GM03348 (cell line): ENCODE results near the gene TRAM2.
A peak's percentile ranks its signal among the peaks of the same experiment; 100 is the strongest.

ENCODE experiments used
- DNase-seq: peaks from one replicate; pipeline ENCODE4 v3.0.0; 2012; ENCODE audit warnings: low spot score

The TRAM2 gene

DNA sequence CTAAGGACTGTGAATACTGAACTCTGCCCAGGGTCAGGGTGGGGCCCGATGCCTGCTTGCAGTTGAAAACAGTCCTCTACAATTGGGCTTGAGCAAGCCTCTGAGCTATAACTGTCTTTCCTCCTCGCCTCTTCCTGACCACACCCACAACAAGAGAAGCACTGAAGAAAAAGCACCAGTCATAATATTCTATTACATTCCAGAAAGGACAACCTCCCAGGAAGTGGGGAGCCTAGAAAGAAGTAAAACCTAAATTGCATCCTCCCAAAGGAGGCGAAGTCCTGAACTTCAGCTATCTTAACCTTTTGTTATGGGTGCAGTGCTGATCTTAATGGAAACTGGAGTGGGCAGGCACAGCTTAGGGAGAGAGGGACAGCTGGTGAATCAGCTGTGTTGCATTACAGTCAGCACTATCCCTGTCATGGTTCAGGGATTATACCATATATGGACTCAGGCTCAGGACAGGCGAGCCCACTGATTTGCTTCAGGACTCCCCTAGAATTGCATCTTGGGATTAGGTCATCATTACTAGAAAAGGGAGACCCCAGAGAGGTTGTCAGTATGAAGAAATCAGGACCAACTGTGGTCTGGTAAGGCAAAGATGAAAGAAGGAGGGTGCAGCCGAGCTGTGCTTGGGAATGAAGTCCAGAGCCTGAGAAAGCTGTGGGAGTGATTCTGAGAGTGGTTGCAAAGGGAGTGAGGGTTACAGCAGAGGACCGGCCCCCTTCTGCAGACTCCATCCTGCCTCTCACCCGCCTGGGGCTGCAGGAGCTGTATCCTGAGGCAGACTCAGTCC, 18.3 kb upstream of the TRAM2 start:
- DNase-seq = peak; percentile 81

DNA sequence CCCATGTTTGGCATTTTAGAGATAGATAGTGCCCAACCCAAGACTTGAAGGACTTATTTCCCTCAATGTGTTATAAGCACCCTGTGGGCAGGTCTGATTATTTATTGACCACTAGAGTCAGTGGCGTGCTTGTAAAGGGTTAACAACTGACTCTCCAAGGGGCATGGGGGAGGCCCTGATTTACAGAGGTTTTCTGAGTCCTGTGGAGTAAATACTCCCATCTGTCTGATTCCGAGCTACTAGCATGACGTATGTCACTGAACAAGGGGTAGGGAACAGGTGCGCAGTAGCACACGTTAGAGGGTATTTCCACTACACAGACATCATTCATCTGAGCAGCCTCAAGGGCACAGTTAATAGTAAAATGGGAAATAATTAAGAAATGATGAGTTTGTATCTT, 17.4 kb upstream of the TRAM2 start:
- no peak for DNase-seq

DNA sequence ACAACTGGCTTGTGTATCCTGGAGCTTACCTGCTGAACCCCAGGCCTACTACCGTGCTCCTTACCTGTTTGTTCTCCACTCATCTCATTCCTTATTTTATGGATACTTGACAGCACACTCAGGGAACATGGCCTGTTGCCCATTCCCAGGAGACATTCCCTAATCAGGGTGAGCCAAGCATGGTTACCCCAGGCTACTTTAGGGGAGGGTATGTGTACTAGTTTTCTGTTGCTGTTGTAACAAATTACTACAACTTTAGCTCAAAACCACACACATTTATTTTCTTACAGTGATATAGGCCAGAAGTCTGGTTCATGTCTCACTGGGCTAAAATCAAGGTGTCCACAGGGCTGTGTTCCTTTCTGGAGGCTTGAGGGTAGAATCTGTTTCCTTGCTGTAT, 15.0 kb upstream of the TRAM2 start:
- DNase-seq = no peak

DNA sequence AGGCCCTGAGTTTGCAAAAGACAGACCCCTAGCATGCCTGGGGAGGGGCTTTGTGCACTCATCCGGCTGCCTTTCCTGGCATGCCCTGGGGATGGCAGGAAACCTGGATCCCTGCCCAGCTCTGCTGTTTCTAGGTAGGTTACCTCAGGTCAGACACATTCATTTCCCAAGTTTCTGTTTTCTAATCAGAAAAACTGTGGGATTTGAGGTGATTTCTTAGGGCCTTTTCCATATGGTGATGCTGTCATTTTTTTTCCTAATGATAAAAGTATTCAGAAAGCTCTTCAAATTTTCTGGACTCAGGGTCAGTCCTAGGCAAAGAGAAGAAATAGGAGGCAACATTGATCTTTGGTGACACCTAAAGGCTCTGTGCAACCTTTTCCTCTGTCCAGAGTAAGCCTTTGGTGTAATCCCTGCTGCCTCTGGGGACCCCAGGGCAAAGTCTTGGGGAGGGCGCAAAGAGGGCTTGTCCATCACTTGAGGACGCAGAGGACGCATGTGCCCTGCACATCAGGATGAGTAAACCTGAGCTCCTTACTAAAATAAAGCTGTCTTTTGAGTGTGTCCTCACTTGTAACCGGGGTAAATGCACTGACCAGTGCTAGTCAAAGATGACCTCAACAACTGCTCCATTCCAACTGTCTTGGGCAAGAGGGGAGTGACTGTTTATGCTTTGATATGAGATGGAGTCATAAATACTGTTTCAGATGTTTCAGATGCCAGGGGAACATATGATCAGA, 13.5 kb upstream of the TRAM2 start:
- DNase-seq = peak; percentile 62

DNA sequence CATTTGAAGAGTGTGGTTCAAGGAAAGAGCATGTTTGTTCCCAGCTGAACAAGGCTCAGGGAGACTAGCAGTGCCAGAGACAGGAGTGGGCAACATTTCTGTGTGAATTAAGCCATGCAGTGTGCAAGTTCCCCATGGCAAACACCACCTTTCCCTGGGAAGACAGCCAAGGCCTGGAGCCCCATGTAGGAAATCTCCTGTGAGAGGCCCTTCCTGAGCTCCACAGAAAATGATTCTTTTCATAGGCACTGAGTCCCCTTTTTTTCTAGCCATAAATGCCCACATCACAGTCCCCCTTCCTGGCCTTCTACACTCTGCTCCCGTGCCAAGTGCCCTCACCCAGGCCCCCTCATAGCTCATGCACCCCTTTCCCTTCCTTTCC, 11.8 kb upstream of the TRAM2 start:
- no peak for DNase-seq

DNA sequence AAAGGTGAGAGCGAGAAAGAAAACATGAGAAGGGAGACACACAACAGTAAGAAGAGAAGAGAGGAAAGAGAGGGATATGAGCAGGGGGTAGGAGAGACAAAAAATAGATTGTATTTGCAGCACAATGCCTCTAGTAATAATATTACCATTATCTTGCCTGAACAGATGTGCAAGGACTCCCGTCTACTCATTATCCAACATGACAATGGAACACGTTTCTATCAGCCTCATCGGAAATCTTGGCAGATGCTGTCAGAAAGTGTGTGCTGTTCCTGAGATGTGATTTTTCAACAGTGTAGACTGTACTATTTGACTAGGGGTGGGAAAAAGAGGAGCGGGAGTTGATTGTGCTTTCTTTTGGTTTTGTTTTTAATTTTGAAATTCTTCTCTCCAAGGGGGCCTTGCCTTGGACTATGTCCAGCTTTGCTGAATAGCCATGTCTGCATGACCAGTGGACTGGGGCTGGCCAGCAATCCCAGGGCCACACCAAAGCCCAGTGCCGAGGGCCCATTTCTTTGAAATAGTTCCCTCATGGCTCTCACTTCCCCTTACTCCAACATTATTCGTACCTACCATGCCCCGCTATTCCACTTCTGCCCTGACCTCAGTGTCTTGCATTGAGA, 11.3 kb upstream of the TRAM2 start:
- no peak for DNase-seq

DNA sequence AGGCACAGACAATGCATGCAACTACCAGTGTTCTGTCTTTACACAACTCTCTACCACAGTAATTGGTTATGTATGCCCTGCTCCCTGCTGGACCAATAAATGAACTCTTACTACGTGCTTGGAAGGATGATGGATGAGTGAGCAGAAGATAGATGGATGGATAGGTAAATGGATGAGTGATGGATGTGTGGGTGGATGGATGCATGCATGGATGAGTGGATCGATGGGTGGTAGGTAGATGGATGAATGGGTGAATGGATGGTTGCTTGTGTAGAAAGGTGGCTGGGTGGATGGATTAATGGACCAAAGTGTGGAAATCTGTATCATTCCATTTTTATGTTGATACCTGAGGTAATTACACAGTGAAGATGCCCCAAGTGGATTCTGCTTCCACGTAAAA, 10.1 kb upstream of the TRAM2 start:
- DNase-seq = no peak

DNA sequence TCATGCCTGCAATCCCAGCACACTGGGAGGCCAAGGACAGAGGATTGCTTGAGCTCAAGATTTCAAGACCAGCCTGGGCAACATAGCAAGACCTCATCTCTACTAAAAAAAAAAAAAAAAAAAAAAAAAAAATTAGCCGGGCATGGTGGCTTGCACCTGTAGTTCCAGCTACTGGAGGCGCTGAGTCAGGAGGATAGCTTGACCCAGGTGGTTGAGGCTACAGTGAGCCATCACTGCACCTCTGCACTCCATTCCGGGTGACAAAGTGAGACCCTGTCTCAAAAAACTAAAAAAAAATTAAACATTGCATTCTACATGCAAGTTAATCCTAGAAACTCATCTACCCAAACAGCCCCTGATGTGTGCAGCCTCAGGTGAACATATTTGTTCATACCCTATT, 7.3 kb upstream of the TRAM2 start:
- DNase-seq = no peak

DNA sequence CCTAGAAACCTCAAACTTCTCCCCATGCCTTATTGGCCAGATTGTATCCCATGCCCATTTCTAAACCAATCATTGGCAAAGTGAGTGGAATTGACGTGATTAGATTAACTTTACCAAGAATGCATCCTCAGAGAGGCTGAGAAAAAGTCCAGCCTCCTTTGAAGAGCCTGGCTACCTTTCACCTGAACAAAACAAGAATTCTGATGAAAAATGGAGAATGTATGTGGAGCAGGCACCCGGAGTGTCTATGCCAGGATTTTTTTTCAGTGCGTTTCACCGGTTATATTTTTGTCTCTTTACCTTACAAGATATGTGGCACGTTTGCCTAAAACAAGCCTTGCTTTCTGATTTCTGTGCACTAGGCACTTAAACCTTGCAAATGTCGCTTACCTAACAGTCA, 6.1 kb upstream of the TRAM2 start:
- no peak for DNase-seq

DNA sequence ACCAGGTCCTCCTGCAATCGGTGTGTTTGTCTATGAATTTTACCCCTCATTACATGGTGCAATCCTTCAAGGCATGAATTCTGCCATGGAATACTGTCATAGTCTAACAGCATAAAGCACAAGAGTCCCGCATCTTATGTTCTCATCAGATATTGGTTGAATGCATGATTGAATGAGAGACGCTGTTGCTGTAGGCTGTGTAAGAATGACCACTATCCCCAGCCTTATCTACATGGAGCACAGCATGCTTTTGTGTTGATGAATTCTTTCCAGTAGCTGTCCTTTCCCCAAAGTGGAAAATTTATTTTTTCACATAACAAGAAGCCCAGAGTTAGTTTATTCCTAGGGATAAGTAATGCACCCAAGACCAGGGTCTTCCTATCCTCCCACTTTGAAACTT, 5.6 kb upstream of the TRAM2 start:
- no peak for DNase-seq

DNA sequence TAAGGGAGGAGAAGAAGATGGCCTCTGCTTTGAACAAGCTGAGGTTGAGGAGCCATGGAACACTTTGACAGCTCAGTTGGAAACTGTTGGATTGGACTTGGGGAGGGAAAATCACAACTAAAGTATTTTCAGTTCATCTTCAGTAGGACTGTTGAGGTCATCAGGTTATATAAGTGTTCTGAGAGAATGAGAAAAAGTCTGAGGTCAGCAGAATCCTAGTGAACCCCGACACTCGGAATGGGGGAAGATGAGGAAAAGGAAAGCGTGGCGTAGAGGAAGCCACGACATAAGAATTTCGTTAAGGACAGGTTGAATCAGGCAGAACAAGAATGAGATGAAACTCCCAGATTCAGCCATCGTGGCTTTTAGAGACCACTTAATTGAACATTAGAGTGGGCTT, 4.0 kb upstream of the TRAM2 start:
- DNase-seq = no peak

DNA sequence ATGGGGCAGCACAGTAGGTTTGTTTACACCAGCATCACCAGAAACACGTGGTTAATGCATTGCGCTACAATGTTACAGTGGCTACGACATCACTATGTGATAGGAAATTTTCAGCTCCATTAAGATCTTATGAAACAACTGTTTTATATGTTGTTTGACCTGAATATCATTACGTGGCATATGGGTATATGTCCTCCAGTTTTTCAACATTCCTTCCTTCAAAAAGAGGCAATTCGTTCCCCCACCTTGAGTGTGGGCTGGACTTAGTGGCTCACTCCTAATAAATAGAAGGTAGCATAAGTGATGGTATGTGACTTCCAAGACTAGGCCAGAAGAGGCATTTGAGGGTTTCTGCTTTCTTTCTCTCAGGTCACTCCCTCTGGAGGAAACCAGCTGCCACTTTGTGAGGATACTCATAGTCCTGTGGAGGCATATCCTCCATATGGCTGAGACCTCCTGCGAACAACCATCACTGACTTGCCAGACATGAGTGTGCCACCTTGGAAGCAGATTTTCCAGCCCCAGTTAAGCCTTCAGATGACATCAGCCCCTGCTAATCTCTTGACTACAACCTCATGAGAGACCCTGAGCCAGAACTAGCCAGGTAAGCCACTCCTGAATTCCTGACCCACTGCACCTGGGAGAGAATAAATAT, 2.3 kb upstream of the TRAM2 start:
- DNase-seq = no peak

DNA sequence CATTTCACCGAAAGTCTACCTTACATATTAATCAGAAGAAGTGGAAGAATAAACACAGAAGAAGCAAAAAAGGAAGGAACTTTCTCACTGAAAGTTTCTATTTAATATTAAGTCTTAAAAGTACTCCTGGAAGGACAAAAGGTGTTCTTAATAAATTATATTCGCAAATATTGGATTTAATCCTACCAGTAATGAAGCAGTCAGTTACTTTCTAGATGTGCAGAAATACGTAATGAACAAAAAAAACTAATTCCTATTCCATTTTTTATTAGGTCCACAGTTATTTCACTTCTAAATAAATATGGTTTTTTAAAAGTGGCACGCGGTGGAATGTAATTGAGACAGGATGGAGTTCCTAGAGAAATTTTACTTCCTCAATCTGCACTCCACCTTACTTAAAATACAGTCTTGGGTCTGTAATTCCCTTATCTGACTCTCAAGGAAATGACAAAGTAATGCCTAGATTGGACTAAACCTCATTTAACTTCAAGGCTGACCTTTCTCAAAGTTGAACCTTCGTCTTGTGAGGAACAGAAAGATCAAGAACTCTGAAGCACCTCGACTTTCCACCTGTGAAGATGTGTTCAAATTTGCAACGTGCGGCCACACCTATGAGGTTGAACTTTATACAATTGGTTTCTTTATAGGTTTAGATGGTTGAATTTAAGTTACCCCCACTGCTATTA, 1.1 kb upstream of the TRAM2 start:
- no peak for DNase-seq

DNA sequence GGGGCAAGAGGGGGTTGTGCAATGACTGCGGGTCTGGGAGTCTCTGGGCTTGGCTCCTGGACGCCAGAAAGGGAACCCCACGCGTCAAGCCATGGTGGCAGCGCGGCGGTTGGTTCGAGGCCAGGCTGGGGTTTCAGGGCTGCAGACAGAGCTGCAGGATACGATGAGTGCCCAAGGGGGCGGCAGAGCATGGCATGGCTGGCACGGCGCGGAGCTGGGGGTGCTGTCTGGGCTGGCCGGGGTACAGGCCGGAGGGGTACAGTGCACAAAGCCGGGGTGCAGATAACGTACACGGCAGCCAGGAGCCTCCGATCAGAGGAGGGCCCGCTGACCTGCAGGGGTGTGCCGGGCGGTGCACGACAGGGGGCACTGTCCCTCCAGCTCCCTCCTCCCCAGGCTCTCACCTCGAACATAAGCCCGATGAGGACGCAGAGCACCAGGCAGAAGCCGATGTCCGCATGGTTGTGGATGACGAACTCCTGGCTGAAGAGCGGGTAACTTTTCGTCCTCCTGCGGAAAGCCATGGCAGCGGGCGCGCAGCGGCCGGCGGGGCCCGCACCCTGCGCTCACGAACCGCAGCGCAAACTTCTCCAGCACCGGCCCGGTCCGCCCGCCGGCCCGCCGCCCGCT, 353 bp downstream of the TRAM2 start:
- peak; percentile 75 for DNase-seq

DNA sequence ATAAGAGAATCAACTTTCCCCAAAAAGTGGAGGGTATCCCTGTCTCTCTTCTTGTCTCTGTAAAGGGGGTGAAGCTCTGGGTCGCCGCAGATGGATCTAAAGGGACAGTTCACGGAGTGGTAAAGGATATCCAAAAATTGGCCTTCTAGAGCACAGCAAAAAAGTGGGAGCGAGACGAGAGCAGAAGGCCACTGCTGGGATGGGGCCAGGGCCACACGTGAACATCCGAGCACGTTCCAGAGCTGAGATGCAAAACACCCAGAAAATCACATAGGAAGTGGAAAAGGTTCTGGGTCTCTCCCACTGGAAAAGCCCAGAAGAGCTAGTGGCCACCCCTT, 837 bp downstream of the TRAM2 start:
- no peak for DNase-seq

DNA sequence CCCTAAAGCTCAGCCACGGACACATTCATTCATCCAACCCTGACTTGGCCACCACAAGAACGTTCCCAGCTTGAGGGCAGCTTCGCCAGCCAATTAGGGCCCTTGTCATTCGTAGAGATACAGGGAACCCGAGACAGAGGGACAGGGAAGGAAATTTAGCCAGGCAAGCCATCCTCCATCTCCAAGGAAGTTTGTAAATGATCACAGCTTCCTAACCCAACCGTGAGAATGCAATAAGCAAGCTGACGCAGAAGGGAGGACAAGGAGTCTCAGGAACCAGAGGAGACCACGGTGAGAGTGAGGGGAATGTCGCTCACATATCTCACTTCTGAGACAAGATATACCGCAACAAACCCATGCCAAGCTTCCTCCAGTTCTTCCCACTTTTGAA, 1.4 kb downstream of the TRAM2 start:
- DNase-seq = no peak

DNA sequence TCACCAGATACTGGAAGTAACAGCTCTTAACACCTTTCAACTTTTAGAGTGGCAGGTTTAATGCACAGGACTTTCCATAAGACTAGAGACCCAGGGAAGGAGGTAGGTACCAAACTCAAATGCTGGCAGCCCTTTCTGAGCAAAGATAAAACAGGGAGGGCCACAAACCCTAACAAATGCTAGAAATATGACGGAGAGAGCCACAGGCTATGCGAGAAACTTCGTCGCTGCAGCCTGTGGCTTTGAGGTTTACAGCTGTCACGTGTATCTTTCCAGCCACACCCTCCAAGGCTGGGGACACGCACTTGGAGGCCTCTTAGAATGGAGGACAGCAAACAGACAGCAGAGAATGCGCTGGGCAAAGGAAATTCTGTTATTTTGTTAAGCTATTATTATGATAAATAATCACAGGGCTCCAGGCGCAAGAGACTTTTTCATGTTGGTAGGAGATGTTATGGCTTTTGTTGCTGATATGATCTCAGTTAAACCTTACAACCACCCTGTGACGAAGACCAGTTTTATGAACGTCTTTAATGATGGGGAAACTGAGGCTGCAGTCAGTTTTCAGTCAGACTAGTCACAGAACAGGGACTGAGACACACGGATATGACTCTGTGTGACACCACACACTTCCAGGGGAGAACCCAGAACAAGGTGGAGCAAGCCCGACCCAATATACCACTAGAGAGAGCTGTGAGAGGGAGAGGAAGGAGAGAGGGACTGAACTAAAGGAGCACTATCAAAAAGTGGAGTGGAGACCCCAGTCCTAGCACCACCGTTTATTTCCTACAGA, 2.0 kb downstream of the TRAM2 start:
- peak; percentile 66 for DNase-seq

DNA sequence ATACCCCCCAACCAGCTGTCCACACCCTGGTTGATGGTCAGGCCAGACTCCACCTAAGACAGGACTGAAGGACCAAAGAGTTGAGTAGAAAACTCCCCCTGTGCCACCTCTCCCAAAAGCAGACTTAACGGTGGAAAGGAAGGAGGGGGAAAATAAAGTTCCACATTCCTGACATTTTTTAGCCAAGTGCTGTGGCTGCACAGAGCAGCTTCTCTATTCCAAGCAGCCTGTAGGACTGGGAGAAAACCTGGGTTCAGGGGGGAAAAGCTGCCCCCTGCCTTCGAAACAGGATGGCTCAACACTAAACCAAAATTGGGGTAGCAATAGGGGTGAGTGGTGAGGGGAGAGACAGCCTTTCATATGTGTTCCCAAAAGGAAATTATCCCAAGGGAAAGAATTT, 3.6 kb downstream of the TRAM2 start:
- DNase-seq = peak; percentile 66

DNA sequence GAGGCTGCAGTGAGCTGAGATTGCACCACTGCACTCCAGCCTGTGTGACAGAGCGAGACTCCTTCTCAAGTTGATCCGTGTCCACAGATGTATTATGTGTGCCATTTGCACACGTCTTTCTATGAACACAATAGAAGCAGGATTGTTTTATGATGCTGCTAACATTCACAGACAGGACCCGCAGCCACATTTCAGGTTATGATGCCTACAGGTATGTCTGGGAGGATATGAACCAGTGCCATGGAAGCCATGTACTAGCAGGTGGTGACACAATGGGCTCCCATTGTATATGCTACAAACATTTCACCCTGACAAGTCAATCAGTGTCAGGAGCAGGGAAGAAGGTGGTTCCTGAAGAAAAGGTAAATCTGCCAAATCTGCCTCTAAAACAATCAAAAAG, 4.3 kb downstream of the TRAM2 start:
- no peak for DNase-seq

DNA sequence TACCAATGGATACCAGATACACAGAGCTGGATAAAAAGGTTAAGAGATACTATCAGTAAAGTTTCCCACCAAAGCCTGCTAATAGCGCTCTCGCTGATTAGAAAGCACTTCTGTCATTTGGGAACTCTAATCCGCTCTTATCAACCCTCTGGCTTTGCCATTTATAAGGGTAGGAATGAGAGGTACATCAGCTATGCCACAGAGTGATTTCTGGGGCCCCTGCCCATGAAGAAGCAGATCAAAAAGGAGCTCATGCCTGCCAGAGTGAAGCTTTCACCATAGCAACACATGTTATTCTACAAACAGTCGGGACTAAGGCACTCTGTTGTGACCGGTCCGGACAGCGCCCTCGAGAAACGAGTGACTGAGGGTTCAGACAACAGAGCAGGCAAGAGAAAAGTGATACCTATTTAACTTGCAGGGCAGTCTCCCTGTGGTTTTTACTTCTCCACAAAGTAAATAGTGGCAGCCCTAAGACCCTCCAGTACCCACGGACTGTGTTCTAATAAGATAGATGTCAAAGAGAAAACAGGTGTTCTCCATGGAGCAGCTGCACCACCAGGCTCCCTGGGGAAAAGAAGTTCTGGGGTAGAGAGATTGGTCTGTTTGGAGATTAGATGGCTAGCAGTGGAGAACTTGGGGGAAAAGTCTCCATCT, 5.6 kb downstream of the TRAM2 start:
- DNase-seq = no peak

DNA sequence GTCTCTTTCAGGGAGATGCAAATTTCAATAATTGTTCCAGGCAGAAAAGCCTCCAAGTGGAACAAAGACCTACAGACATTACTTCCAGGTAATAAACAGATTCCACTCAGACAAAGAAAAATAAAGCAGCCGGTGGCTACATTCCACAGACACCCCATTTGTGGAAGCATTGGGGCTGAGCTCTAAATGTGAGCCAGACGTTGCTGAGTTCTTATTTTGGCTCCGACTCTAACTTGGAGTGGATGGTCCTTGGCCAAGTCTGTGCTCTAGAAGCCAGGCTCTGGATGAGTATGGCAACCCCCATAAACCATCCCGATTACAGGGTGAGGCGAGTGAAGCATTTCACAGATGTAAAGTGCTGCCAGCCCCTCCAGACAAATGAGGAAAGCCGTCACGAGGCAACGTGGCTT, 6.6 kb downstream of the TRAM2 start:
- DNase-seq = peak; percentile 71
